GM21576 (cell line): ENCODE data around the gene HDAC9.
A peak's percentile ranks its signal among the peaks of the same experiment; 100 is the strongest.

Experiments
- ATAC-seq: cut with Tn5 transposase; IDR thresholded peaks from one replicate; pipeline ENCODE4 v1.9.1; 2021; ENCODE audit warnings: mild to moderate bottlenecking, moderate library complexity; ENCODE audit not compliant: unreplicated experiment

The HDAC9 gene

GRCh38 chr7:18828260-18828993, 332.9 kb downstream of the HDAC9 start:
- ATAC-seq, result no peak

GRCh38 chr7:18828994-18829857, 333.7 kb downstream of the HDAC9 start:
- no peak for ATAC-seq

- ATAC-seq, result no peak
Observed at GRCh38 chr7:18829858-18830285, 334.3 kb downstream of the HDAC9 start.

- no peak for ATAC-seq
Observed at GRCh38 chr7:18831419-18831818, 335.9 kb downstream of the HDAC9 start.

- no peak for ATAC-seq
Observed at GRCh38 chr7:18831943-18832342, 336.4 kb downstream of the HDAC9 start.

- no peak for ATAC-seq
Observed at GRCh38 chr7:18834577-18834976, 339.0 kb downstream of the HDAC9 start.

GRCh38 chr7:18835001-18835690, 339.6 kb downstream of the HDAC9 start:
- no peak for ATAC-seq

- ATAC-seq, result no peak
Observed at GRCh38 chr7:18843979-18844378, 348.4 kb downstream of the HDAC9 start.

GRCh38 chr7:18844735-18845134, 349.2 kb downstream of the HDAC9 start:
- ATAC-seq, result peak; percentile 49

GRCh38 chr7:18845700-18846099, 350.2 kb downstream of the HDAC9 start:
- no peak for ATAC-seq

GRCh38 chr7:18846765-18847215, 351.2 kb downstream of the HDAC9 start:
- ATAC-seq, result no peak

- no peak for ATAC-seq
Observed at GRCh38 chr7:18849130-18849529, 353.6 kb downstream of the HDAC9 start.

- no peak for ATAC-seq
Observed at GRCh38 chr7:18855796-18856195, 360.2 kb downstream of the HDAC9 start.

- no peak for ATAC-seq
Observed at GRCh38 chr7:18858232-18858631, 362.7 kb downstream of the HDAC9 start.

- ATAC-seq, result no peak
Observed at GRCh38 chr7:18859318-18859717, 363.8 kb downstream of the HDAC9 start.

GRCh38 chr7:18860221-18860620, 364.7 kb downstream of the HDAC9 start:
- no peak for ATAC-seq

GRCh38 chr7:18861514-18862118, 366.1 kb downstream of the HDAC9 start:
- ATAC-seq, result peak; percentile 68

GRCh38 chr7:18864967-18865366, 369.4 kb downstream of the HDAC9 start:
- no peak for ATAC-seq

- peak; percentile 83 for ATAC-seq
Observed at GRCh38 chr7:18866359-18867036, 370.9 kb downstream of the HDAC9 start.

GRCh38 chr7:18872344-18872743, 376.8 kb downstream of the HDAC9 start:
- ATAC-seq, result no peak
